H1 (cell line): Measurements from ENCODE around the gene DCBLD2. TPM values are rescaled to one million over a fixed set of nuclear protein-coding genes. Genes with fewer than 3 reads are reported as not detected.

ENCODE experiments used
- CTCF ChIA-PET: fragments of 300-600 bp; sonication (Branson Sonifier 250); formaldehyde crosslinking; loops from one replicate; lab custom pipeline; 2021; ENCODE audit not compliant: partially characterized antibody; lab: Charles Lee
- POLR2A ChIA-PET: fragments of 300-600 bp; sonication (Branson Sonifier 250); formaldehyde crosslinking; loops from one replicate; lab custom pipeline; 2021; ENCODE audit warnings: inconsistent platforms; ENCODE audit not compliant: partially characterized antibody; lab: Charles Lee
- DNase-seq, 2 experiments: peaks; one replicate each; pipeline versions ENCODE4 v3.0.0 to v3.0.0-alpha.2; 2010 to 2022; ENCODE audit warnings: low spot score in 2 of 2, low read depth in 1 of 2, mixed read lengths in 1 of 2
- FAIRE-seq: peaks from 2 replicates; lab custom pipeline; 2011; peaks lifted over from hg19 to GRCh38; lab: Jason Lieb, UNC
- H2AFZ ChIP-seq: 2 replicates; pipeline ENCODE4 v1.8.1; 2012; ENCODE audit warnings: low read length, inconsistent platforms
- H2AK5ac ChIP-seq: 2 replicates; pipeline ENCODE4 v1.6.1; 2013; ENCODE audit warnings: low read depth, low read length
- H2BK120ac ChIP-seq: replicated peaks from 2 replicates; pipeline ENCODE3; 2013; ENCODE audit warnings: low read depth, low read length, inconsistent platforms
- H2BK12ac ChIP-seq: 2 replicates; pipeline ENCODE4 v1.6.1; 2013; ENCODE audit warnings: low read depth, low read length
- H2BK15ac ChIP-seq: 2 replicates; pipeline ENCODE4 v1.6.1; 2013; ENCODE audit warnings: low read length
- H2BK20ac ChIP-seq: 2 replicates; pipeline ENCODE4 v1.6.1; 2013; ENCODE audit warnings: low read length
- H2BK5ac ChIP-seq: 2 replicates; pipeline ENCODE4 v1.6.1; 2013; ENCODE audit warnings: low read depth, low read length
- H3K14ac ChIP-seq: 2 replicates; pipeline ENCODE4 v1.6.1; 2013; ENCODE audit warnings: inconsistent platforms; ENCODE audit not compliant: insufficient read length
- H3K18ac ChIP-seq: 2 replicates; pipeline ENCODE4 v1.6.1; 2013; ENCODE audit warnings: low read length; ENCODE audit errors: extremely low read depth
- H3K23ac ChIP-seq: 2 replicates; pipeline ENCODE4 v1.6.1; 2013; ENCODE audit warnings: inconsistent platforms; ENCODE audit not compliant: insufficient read length
- H3K23me2 ChIP-seq: 2 replicates; pipeline ENCODE4 v1.6.1; 2013; ENCODE audit warnings: low read depth, low read length
- H3K27ac ChIP-seq: 2 replicates; pipeline ENCODE4 v1.6.1; 2011; ENCODE audit warnings: low read depth, low read length, inconsistent platforms
- H3K27me3 ChIP-seq, 4 experiments: replicated peaks in 1 of 4; 1 replicate in 1 of 4; 2 replicates in 3 of 4; pipeline versions ENCODE4 v1.6.1 to v1.8.1; 2011 to 2013; ENCODE audit warnings: low read length in 3 of 4, mild to moderate bottlenecking in 3 of 4, inconsistent platforms in 2 of 4, mixed read lengths in 2 of 4, moderate library complexity in 1 of 4; ENCODE audit not compliant: control insufficient read depth in 3 of 4, insufficient read depth in 3 of 4; ENCODE audit errors: extremely low read depth in 1 of 4
- H3K36me3 ChIP-seq, 4 experiments: 2 replicates each; pipeline versions ENCODE4 v1.6.1 to v1.8.1; 2011 to 2013; ENCODE audit warnings: mild to moderate bottlenecking in 4 of 4, low read length in 3 of 4, moderate library complexity in 2 of 4, control low read depth in 1 of 4, inconsistent platforms in 1 of 4; ENCODE audit not compliant: insufficient read depth in 4 of 4, control insufficient read depth in 2 of 4
- H3K4ac ChIP-seq: replicated peaks from 2 replicates; pipeline ENCODE3; 2013; ENCODE audit warnings: low read length, low read depth, mixed read lengths, inconsistent platforms; ENCODE audit not compliant: insufficient read length
- H3K4me1 ChIP-seq, 4 experiments: replicated peaks in 1 of 4; 1 replicate in 1 of 4; 2 replicates in 3 of 4; pipeline versions ENCODE4 v1.6.1 to v1.8.1; 2011 to 2013; ENCODE audit warnings: low read length in 3 of 4, inconsistent platforms in 2 of 4, mixed read lengths in 1 of 4; ENCODE audit not compliant: insufficient read depth in 4 of 4, control insufficient read depth in 3 of 4
- H3K4me2 ChIP-seq, 2 experiments: 2 replicates each; pipeline versions ENCODE4 v1.6.1 to v1.8.1; 2011 to 2013; ENCODE audit warnings: low read depth in 2 of 2, low read length in 2 of 2, control low read depth in 1 of 2, inconsistent platforms in 1 of 2, mild to moderate bottlenecking in 1 of 2; ENCODE audit not compliant: insufficient read depth in 1 of 2
- H3K4me3 ChIP-seq, 4 experiments: fragments of 200-600, 300-600 bp in 1 of 4; sonication (generic), shearing (Covaris generic), sonication (Bioruptor Twin) in 1 of 4; 2 replicates each; pipeline versions ENCODE4 v1.5.1 to v1.8.1; 2011 to 2016; ENCODE audit warnings: low read length in 4 of 4, low read depth in 3 of 4, control low read depth in 2 of 4, inconsistent platforms in 2 of 4, mild to moderate bottlenecking in 2 of 4, mixed read lengths in 1 of 4, moderate library complexity in 1 of 4; ENCODE audit not compliant: insufficient read depth in 2 of 4; ENCODE audit errors: extremely low read depth in 1 of 4
- H3K56ac ChIP-seq: replicated peaks from 2 replicates; pipeline ENCODE3; 2013; ENCODE audit warnings: low read depth, mild to moderate bottlenecking, mixed read lengths, low read length, inconsistent platforms; ENCODE audit not compliant: insufficient read length
- H3K79me1 ChIP-seq: 2 replicates; pipeline ENCODE4 v1.6.1; 2013; ENCODE audit warnings: low read depth, low read length, control low read depth
- H3K79me2 ChIP-seq, 2 experiments: 2 replicates each; pipeline versions ENCODE4 v1.6.1 to v1.8.1; 2012 to 2013; ENCODE audit warnings: low read length in 2 of 2, mild to moderate bottlenecking in 2 of 2, inconsistent platforms in 1 of 2; ENCODE audit not compliant: insufficient read depth in 2 of 2, control insufficient read depth in 1 of 2
- H3K9ac ChIP-seq, 4 experiments: replicated peaks in 1 of 4; 1 replicate in 1 of 4; 2 replicates in 3 of 4; pipeline versions ENCODE4 v1.6.1 to v1.8.1; 2011 to 2013; ENCODE audit warnings: low read depth in 3 of 4, low read length in 3 of 4, control low read depth in 2 of 4, mild to moderate bottlenecking in 2 of 4, moderate library complexity in 2 of 4, inconsistent platforms in 1 of 4; ENCODE audit errors: extremely low read depth in 1 of 4
- H3K9me3 ChIP-seq, 2 experiments: 2 replicates each; pipeline versions ENCODE4 v1.6.1 to v1.8.1; 2012 to 2013; ENCODE audit warnings: mild to moderate bottlenecking in 2 of 2, moderate library complexity in 2 of 2, control low read depth in 1 of 2, inconsistent platforms in 1 of 2, low read depth in 1 of 2, low read length in 1 of 2, mixed read lengths in 1 of 2; ENCODE audit not compliant: insufficient read depth in 2 of 2
- H4K20me1 ChIP-seq, 2 experiments: replicated peaks in 1 of 2; 2 replicates each; pipeline versions ENCODE3 to v1.8.1; 2011 to 2013; ENCODE audit warnings: inconsistent platforms in 2 of 2, low read length in 2 of 2, mild to moderate bottlenecking in 1 of 2; ENCODE audit not compliant: insufficient read depth in 2 of 2, control insufficient read depth in 1 of 2
- H4K5ac ChIP-seq: 2 replicates; pipeline ENCODE4 v1.6.1; 2013; ENCODE audit warnings: low read length, low read depth, mixed read lengths, inconsistent platforms; ENCODE audit not compliant: insufficient read length
- H4K8ac ChIP-seq: 2 replicates; pipeline ENCODE4 v1.8.0; 2013; ENCODE audit warnings: mild to moderate bottlenecking, moderate library complexity, low read length, inconsistent platforms; ENCODE audit not compliant: insufficient read depth; ENCODE audit errors: extremely low read depth
- H4K91ac ChIP-seq: replicated peaks from 2 replicates; pipeline ENCODE3; 2013; ENCODE audit warnings: low read length, mixed read lengths, inconsistent platforms; ENCODE audit not compliant: insufficient read length
- CHD1 ChIP-seq: IDR thresholded peaks from 2 replicates; pipeline ENCODE4 v1.6.1; 2012; ENCODE audit warnings: low read depth, low read length, improper control_type of control experiment
- POLR2A ChIP-seq, 2 experiments: IDR thresholded peaks; 1 replicate in 1 of 2; 2 replicates in 1 of 2; pipeline ENCODE4 v1.6.1; 2011; ENCODE audit warnings: low read depth in 2 of 2, low read length in 2 of 2, mild to moderate bottlenecking in 2 of 2; ENCODE audit errors: control extremely low read depth in 1 of 2
- POLR2AphosphoS5 ChIP-seq: IDR thresholded peaks from 2 replicates; pipeline ENCODE4 v1.6.1; 2011; ENCODE audit warnings: low read depth, low read length
- YY1 ChIP-seq: IDR thresholded peaks from 2 replicates; pipeline ENCODE4 v1.6.1; 2011; ENCODE audit warnings: low read depth, mild to moderate bottlenecking, low read length
- WGBS, 2 experiments: shearing (Covaris generic) in 1 of 2; methylation state at CpG; one replicate each; pipeline versions ENCODE4 v1.1.6 to v1.1.7; 2013 to 2015; ENCODE audit warnings: low lambda C conversion rate in 2 of 2, mixed read lengths in 2 of 2, inconsistent platforms in 1 of 2, low coverage in 1 of 2, missing lambda C conversion rate in 1 of 2; ENCODE audit not compliant: insufficient replicate concordance in 2 of 2, insufficient coverage in 1 of 2, insufficient read length in 1 of 2; ENCODE audit errors: extremely low coverage in 1 of 2, missing lambda C conversion rate in 1 of 2; 5-methylcytosine and 5-hydroxymethylcytosine counted together
- polyA plus RNA-seq, 7 experiments: library from polyadenylated mRNA; depleted of rRNA in 3 of 7; stranded (reverse) in 5 of 7; unstranded in 2 of 7; fragments of >200 nt in 5 of 7; fragments of 200-250 nt in 2 of 7; gene quantifications; 1 replicate in 5 of 7; 2 replicates in 1 of 7; 4 replicates in 1 of 7; pipeline versions ENCODE4 v1.2.1 to v1.2.3, GENCODE V29; 2011 to 2013; ENCODE audit warnings: missing spikeins in 2 of 7, mixed read lengths in 2 of 7
- total RNA-seq: library from RNA; stranded (reverse); fragmentation: NEBNext Ultra II Directional; extraction: Animal tissue kit (Norgen Biotek cat#: 25700); gene quantifications from 2 replicates; pipeline ENCODE4 v1.2.1, GENCODE V29; 2021
- TF ChIP-seq, protein P1 (sequence below): IDR thresholded peaks from 2 replicates; pipeline ENCODE4 v1.6.1; 2012; ENCODE audit warnings: inconsistent platforms

Gene DCBLD2
- total and polyA plus RNA-seq, 2 of the 8 experiments (the other 6 are each of a cell fraction or from before 2014, with no cell fraction given), result 19.6 to 63.8 TPM

- Histone ChIP-seq H4K8ac (no peak overlapping the region), H3K18ac (no peak overlapping the region), H3K79me1 (no peaks in the 10 kb centered on the region), H3K23ac (no peak overlapping the region), H3K36me3 (peaks cover 0 to 2% (median 0%) of the 10 kb centered on the region in 4 experiments; a peak in 3 of 8 replicates), H3K4me1 (no peaks in the 10 kb centered on the region), H3K9ac (no peak overlapping the region), H2BK5ac (no peak overlapping the region), H2BK20ac (no peak overlapping the region), H3K79me2 (no peaks in the 10 kb centered on the region), H3K4me2 (no peak overlapping the region), H2AFZ (no peak overlapping the region), H3K14ac (no peak overlapping the region), H3K4ac (no peak overlapping the region), H2BK12ac (no peak overlapping the region), H2BK15ac (no peak overlapping the region), H3K9me3 (no peaks in the 10 kb centered on the region), H3K23me2 (peaks cover 4% of the 10 kb centered on the region; the same call in 1 of the 2 replicates), H3K27ac (no peak overlapping the region), H4K91ac (no peak overlapping the region), H2BK120ac (no peak overlapping the region), H3K56ac (no peak overlapping the region), H4K20me1 (no peaks in the 10 kb centered on the region), H2AK5ac (no peak overlapping the region), H3K27me3 (no peaks in the 10 kb centered on the region), H4K5ac (no peak overlapping the region), H3K4me3 (no peak overlapping the region)
- no peak for DNase-seq
- no peak for TF ChIP-seq YY1
- no peak for TF ChIP-seq CHD1
- no peak for TF ChIP-seq POLR2AphosphoS5
- TF ChIP-seq, protein P1, sequence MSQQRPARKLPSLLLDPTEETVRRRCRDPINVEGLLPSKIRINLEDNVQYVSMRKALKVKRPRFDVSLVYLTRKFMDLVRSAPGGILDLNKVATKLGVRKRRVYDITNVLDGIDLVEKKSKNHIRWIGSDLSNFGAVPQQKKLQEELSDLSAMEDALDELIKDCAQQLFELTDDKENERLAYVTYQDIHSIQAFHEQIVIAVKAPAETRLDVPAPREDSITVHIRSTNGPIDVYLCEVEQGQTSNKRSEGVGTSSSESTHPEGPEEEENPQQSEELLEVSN, result no peak
- no peak for TF ChIP-seq POLR2A (IDR thresholded peaks at IDR 0.05; ENCODE audit: control extremely low read depth in 1 of 2, low read depth in 2 of 2, low read length in 2 of 2)
- ChIA-PET CTCF (interaction anchor here (1.1 kb wide), 1 partner anchor 129 kb away, joined by 3 read pairs; no protein-coding TSS in a partner anchor), POLR2A (no interaction called here)
- no peak for FAIRE-seq
- 96% methylated on average over 4 of the region's 4 CpGs; no CpG with 5 or more reads in 1 of the 2 experiments for WGBS, 2 experiments
Measured at GRCh38 chr3:98786364-98787006, 115.0 kb downstream of the DCBLD2 start.
